ENCODE results near the gene NKAIN2.
"Not testable (repeated sequence)": the region's sequence is repeated elsewhere in the genome, so short reads cannot be mapped to it uniquely, and the experiment has no call there.

- TF ChIP-seq CTCF, MAX (IDR thresholded peaks at IDR 0.05; ENCODE audit: low read depth, low read length): not testable (repeated sequence)
These were observed 544.7 kb downstream of the NKAIN2 start for GRCh38 chr6:124348339-124348738.
